Measurements from ENCODE around the gene FAM131A. TPM values are rescaled to one million over a fixed set of nuclear protein-coding genes. Genes with fewer than 3 reads are reported as not detected.
A peak's percentile ranks its signal among the peaks of the same experiment; 100 is the strongest.

Gene FAM131A
- total RNA-seq, 1 experiment from 2014 or later = 14.4 TPM

- WGBS (ENCODE audit: extremely low coverage, insufficient read length, low lambda C conversion rate) = no CpG with 5 or more reads among the region's 10 CpGs
- Histone ChIP-seq H2BK15ac (ENCODE audit: low read depth, low read length) (no peak overlapping the region), H3K27ac (ENCODE audit: insufficient read length, low read depth, low read length) (no peak overlapping the region), H3K14ac (ENCODE audit: insufficient read depth, low read length) (no peak overlapping the region), H2BK5ac (ENCODE audit: insufficient read length, low read length) (no peak overlapping the region), H3K18ac (ENCODE audit: insufficient read length, low read depth, low read length) (no peak overlapping the region), H2AFZ (ENCODE audit: low read length) (no peak overlapping the region), H4K91ac (ENCODE audit: insufficient read length, low read depth, low read length) (no peak overlapping the region), H2BK120ac (ENCODE audit: low read depth, low read length, poor library complexity, severe bottlenecking) (no peak overlapping the region), H3K9ac (ENCODE audit: extremely low read depth, insufficient read length, low read length) (no peak overlapping the region), H4K20me1 (ENCODE audit: control insufficient read depth, insufficient read depth, insufficient read length) (no peaks in the 10 kb centered on the region), H3K23me2 (ENCODE audit: insufficient read length, low read depth, low read length, poor library complexity, severe bottlenecking) (no peaks in the 10 kb centered on the region), H3K4me2 (ENCODE audit: insufficient read depth, insufficient read length, low read length) (no peak overlapping the region), H2BK12ac (ENCODE audit: insufficient read length, low read depth, low read length) (no peak overlapping the region), H3K4me1 (ENCODE audit: insufficient read depth, low read length) (no peaks in the 10 kb centered on the region), H3T11ph (ENCODE audit: low read length) (no peak overlapping the region), H3K79me2 (ENCODE audit: insufficient read depth, low read length) (no peaks in the 10 kb centered on the region), H3K4ac (ENCODE audit: low read depth, low read length) (no peak overlapping the region), H3K56ac (ENCODE audit: insufficient read length, low read depth, low read length) (no peak overlapping the region), H2AK5ac (ENCODE audit: insufficient read length, low read length) (no peak overlapping the region), H3K79me1 (ENCODE audit: insufficient read depth, low read depth, low read length, poor library complexity, severe bottlenecking) (no peaks in the 10 kb centered on the region), H3K27me3 (ENCODE audit: insufficient read depth, low read length) (no peaks in the 10 kb centered on the region), H3K23ac (ENCODE audit: insufficient read length, low read depth, low read length) (no peak overlapping the region), H2BK20ac (ENCODE audit: low read depth, low read length, poor library complexity, severe bottlenecking) (no peak overlapping the region), H4K5ac (ENCODE audit: insufficient read length, low read depth, low read length) (no peak overlapping the region), H4K8ac (replicated peaks; ENCODE audit: insufficient read length, low read depth, low read length) (no peak overlapping the region), H3K9me3 (ENCODE audit: control insufficient read depth, low read depth, low read length) (no peaks in the 10 kb centered on the region)
- TF ChIP-seq, protein P1, sequence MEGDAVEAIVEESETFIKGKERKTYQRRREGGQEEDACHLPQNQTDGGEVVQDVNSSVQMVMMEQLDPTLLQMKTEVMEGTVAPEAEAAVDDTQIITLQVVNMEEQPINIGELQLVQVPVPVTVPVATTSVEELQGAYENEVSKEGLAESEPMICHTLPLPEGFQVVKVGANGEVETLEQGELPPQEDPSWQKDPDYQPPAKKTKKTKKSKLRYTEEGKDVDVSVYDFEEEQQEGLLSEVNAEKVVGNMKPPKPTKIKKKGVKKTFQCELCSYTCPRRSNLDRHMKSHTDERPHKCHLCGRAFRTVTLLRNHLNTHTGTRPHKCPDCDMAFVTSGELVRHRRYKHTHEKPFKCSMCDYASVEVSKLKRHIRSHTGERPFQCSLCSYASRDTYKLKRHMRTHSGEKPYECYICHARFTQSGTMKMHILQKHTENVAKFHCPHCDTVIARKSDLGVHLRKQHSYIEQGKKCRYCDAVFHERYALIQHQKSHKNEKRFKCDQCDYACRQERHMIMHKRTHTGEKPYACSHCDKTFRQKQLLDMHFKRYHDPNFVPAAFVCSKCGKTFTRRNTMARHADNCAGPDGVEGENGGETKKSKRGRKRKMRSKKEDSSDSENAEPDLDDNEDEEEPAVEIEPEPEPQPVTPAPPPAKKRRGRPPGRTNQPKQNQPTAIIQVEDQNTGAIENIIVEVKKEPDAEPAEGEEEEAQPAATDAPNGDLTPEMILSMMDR (conservative IDR thresholded peaks at IDR 0.05) = peak; percentile 38; the same call in 2 of the 3 replicates
- Mint-ChIP-seq H3K27me3 (ENCODE audit: low read depth) (peaks cover 12% of the 10 kb centered on the region), H3K4me1 (no peaks in the 10 kb centered on the region), H3K4me3 (no peak overlapping the region), H3K27ac (no peak overlapping the region; a peak in 1 of 7 replicates), H3K36me3 (ENCODE audit: insufficient read depth in 1 of 3, low read depth in 3 of 3) (no peaks in the 10 kb centered on the region; a peak in 1 of 7 replicates), H3K9me3 (no peaks in the 10 kb centered on the region)
- peak; percentile 45 for DNase-seq
Measured at GRCh38 chr3:184290331-184290730, 47.1 kb upstream of the FAM131A start.

All from H9 (cell line).